B cell (primary cell): Measurements from ENCODE around the gene AQP6.

ENCODE experiments used
- CTCF ChIP-seq: fragments of 200-600 bp; IDR thresholded peaks from one replicate; pipeline ENCODE4 v1.8.0; 2022; ENCODE audit warnings: antibody characterized with exemption, mild to moderate bottlenecking
- EZH2 ChIP-seq: IDR thresholded peaks from 2 replicates; pipeline ENCODE4 v1.6.1; 2012; ENCODE audit warnings: borderline replicate concordance, low read depth, mild to moderate bottlenecking, moderate library complexity, low read length; ENCODE audit not compliant: insufficient read depth, poor library complexity, severe bottlenecking

GRCh38 chr12:49957570-49957967, 15.2 kb upstream of the AQP6 start:
- TF ChIP-seq CTCF (no peak), EZH2 (no peak)
